GM19043 (cell line): ENCODE results near the gene PTPRN2.
"Not testable (repeated sequence)": the region's sequence is repeated elsewhere in the genome, so short reads cannot be mapped to it uniquely, and the experiment has no call there.

ENCODE experiments used
- ATAC-seq: cut with Tn5 transposase; IDR thresholded peaks from one replicate; pipeline ENCODE4 v1.9.1; 2021; ENCODE audit warnings: low read depth; ENCODE audit not compliant: unreplicated experiment

PTPRN2 gene

DNA sequence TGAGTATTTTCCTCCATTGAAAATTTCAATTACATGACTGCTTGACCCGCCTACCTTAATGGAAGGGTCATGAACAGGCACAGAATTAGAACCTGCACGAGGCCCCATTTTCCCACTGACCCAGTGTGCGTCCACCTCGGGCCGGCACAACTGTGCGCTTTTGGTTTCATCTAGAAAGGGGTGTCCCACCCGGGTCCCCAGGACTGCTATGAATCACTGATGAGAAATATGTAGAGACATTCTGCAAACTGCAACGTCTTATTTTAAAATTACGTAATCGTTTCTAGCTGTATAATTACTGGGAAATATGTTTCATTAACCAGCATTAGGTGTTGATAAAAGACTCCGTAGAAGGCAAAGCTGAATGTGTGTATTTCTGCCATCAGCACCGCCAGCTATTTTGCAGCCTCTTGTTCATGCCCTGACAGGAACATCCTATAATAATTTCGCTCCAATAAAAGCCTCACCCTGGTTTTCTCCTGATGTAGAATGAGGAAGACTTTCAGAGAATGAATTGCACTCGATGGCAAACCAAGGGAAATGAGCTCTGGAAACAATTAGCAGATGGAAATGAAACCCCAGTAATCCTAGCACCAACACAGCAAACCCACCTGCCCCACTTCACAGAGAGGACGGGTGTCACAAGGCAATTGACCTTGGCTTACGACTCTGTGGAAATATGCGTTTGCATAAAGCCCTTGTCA lies 688.7 kb downstream of the PTPRN2 start:
- ATAC-seq: no peak

DNA sequence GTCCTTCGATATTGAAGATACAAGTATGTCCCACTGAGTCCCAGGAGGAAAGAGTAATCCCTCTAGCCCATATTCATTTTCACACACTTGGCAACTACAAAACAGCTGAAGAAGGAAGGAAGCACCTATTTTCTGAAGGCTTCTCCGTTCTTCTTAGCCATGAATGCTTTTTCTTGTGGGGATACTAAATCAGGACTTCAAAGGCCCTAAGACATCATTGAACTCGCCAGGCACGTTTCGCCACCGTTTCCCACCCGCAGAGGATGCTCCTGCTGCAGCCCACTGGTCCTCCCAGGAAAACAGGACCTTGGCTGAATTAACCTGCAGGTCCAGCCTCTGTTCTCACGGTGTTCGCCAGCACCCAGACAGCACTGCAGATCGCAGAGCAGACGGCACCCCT lies 689.4 kb downstream of the PTPRN2 start:
- no peak for ATAC-seq

GRCh38 chr7:157897681-157898080 lies 689.9 kb downstream of the PTPRN2 start:
- no peak for ATAC-seq

GRCh38 chr7:157896774-157897555 lies 690.7 kb downstream of the PTPRN2 start:
- ATAC-seq: no peak

DNA sequence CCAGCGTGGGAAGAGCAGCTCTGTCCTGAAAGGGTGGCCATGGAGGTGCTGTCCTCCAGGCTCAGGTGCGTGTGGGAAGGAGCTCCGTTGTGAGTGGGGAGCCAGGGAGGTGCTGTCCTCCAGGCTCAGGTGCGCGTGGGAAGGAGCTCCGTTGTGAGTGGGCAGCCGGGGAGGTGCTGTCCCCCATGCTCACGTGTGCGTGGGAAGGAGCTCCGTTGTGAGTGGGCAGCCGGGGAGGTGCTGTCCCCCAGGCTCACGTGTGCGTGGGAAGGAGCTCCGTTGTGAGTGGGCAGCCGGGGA lies 691.3 kb downstream of the PTPRN2 start:
- not testable (repeated sequence) for ATAC-seq

DNA sequence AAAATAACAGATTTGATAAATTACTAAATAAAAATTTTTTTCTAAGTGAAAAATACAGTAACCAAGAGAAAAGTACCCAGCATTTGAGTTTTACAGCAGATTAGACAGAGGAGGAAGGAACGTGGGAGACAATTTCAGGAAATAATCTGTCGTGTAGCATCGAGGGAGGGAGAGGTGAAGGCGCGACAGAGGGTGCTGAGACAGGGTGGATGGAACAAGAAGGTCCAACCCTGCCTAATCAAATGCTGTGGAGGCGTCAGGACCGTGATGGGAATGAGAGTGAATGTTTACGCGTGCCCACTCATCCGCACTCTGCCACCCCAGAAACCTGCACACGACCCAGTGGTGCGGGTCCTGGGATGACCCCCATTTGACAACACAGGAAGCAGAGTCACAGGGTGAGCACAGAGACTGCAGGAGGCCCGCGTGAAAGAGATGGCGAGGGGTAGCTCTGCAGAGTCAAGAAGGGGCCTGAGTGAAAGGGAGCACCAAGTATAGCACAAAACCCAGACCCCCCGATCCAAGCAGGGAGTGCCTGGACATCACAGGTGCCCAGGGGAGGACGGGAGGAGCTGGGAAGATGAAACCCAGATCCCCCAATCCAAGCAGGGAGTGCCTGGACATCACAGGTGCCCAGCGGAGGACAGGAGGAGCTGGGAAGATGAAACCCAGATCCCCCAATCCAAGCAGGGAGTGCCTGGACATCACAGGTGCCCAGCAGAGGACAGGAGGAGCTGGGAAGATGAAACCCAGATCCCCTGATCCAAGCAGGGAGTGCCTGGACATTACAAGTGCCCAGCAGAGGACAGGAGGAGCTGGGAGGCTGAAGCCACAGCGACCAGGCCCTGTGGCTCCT lies 691.9 kb downstream of the PTPRN2 start:
- ATAC-seq: no peak

- ATAC-seq: not testable (repeated sequence)
Observed at GRCh38 chr7:157895098-157895497, 692.5 kb downstream of the PTPRN2 start.

DNA sequence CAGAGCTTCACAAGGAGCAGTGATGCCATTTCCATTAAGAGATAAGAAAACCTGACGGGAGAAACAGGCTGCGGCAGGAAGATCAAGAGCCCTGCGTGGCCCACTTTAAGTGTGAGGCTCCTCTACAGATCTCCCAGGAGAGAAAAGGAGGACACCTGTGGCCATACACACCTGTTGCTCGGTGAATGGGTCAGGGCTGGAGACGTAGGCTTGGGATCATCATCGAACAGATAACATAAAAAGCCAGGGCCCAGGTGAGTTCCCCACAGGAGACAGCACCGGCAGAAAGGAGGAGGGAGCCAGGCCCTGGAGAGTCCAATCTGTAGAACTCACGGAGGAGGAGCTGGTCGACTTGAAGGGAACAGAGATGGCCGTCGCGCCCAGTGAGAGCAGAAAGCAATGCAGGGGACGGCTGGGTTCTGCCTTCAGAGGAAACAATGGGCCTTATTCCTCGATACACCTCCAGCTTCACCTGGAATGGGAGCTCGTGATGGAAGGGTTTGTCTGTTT lies 694.0 kb downstream of the PTPRN2 start:
- no peak for ATAC-seq

DNA sequence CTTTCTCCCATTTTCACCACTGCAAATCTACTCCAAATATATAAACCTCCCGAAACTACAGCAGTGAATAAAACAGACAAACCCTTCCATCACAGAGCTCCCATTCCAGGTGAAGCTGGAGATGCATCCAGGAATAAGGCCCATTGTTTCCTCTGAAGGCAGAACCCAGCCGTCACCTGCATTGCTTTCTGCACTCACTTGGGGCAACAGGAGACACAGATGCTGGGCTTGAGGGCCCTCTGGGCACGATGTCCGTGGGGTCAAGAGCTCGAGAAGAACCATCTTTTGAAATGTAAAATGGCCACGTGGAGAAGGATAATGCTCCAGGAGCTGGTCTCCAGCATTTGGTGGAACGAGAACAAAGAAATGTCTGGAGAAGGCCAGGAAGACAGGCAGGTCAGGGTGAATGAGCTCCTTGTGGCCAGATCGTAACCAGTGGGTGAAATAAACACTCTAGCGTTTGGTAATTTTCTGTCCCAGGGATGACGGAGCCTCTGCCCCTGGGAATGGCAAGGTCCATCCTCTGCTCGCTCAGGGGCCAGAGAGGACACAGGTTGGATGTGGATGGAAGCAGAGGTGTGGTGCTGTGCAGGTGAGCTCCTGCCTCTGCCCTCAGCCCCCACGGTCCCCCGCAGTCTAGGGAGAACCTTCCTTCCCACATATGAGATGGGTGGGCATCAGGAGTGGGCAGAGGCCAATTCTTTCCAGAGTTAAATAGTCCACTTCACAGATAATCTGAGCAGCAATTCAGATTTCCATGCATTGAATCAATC lies 694.7 kb downstream of the PTPRN2 start:
- ATAC-seq: no peak

- ATAC-seq: no peak
Observed at GRCh38 chr7:157890921-157891401, 696.7 kb downstream of the PTPRN2 start.

DNA sequence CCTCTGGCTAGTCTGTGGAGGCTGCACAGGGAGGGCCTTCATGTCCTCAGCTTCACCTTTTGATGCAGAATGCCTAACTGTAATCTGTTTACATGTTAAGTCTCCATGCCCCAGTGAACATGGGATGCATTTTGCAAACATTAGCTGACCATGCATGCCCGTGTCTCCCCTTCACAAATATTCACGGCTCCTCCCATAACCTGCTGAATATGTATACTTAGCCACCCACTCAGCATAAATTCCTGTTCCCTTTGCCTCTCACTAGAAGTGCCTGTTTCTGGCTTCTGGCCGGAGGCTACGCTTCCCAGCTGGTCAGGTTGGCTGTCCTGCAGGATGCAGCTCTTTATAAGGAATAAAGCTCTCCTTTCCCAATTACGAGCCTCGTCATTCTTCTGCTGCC lies 698.1 kb downstream of the PTPRN2 start:
- no peak for ATAC-seq

GRCh38 chr7:157888579-157888978 lies 699.0 kb downstream of the PTPRN2 start:
- ATAC-seq: no peak

- ATAC-seq: no peak
Observed at GRCh38 chr7:157887400-157887799, 700.2 kb downstream of the PTPRN2 start.

DNA sequence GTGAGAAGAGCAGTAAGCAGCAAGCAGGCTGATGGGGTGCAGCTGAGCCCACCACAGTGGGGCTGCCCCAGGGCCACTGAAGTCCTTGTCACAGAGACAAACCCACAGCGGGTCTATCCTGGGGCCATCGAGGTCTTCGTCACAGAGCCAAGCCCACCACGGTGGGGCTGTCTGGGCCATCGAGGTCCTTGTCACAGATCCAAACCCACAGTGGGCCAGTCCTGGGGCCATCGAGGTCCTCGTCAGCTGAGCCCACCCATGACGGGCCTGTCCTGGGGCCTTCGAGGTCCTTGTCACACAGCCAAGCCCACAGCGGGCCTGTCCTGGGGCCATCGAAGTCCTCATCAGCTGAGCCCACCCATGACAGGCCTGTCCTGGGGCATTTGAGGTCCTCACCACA lies 700.9 kb downstream of the PTPRN2 start:
- no peak for ATAC-seq

DNA sequence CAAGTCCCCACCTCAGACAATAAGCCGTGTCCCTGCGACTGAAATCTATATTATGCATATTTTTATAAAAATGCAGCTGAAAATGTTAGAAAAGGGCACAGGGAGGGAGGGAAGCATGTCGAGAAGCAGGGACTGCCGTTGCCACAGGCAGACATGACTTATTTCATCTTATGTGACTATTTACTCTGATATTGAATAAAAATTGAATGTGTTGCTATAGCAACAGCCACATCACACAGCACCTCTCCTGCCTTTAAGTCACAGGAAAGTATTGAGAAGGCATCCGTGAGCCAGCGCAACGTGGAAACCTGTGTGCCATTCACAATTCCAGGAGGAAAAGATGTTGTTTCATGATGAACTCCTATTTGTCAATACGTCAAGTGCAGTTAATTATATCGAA lies 701.4 kb downstream of the PTPRN2 start:
- ATAC-seq: no peak

GRCh38 chr7:157885140-157885539 lies 702.5 kb downstream of the PTPRN2 start:
- ATAC-seq: no peak

GRCh38 chr7:157884461-157885062 lies 703.1 kb downstream of the PTPRN2 start:
- ATAC-seq: no peak

GRCh38 chr7:157881048-157881771 lies 706.4 kb downstream of the PTPRN2 start:
- ATAC-seq: no peak

DNA sequence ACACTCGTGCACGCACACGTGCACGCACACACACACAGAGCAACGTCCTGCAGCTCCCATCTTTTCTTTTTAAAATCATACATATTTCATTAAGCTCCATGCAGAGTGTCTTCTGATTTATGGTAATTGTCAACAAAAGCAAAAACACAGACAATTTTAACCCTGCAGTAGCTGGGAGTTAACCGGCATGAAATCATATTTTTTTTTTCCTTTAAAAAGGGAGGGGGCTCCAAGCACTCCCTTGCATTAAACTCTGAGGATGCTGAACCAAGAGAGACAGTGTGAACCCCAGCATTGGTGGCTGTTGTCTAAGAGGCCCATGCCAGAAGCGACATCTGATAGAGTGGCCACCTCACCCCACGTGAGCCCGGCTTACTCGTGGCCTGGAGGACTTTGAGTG lies 708.2 kb downstream of the PTPRN2 start:
- ATAC-seq: no peak
